RKO (cell line): ENCODE measurements around the gene RPAP3.

Source experiments
- DNase-seq: peaks from one replicate; pipeline ENCODE4 v3.0.0-alpha.2; 2016; ENCODE audit warnings: low spot score

RPAP3 gene

GRCh38 chr12:47705566-47706425, at the start of gene RPAP3:
TSS of gene RPAP3 (minus strand) at chr12:47706030. CDS start at chr12:47702840, 3,190 bp downstream.
- peak; percentile 96 for DNase-seq

- DNase-seq: no peak
These were observed 49.1 kb upstream of the RPAP3 start for GRCh38 chr12:47754881-47755280.

GRCh38 chr12:47754126-47754525, 48.3 kb upstream of the RPAP3 start:
- no peak for DNase-seq

GRCh38 chr12:47753021-47754001, 47.5 kb upstream of the RPAP3 start:
- DNase-seq: no peak

GRCh38 chr12:47752552-47752951, 46.7 kb upstream of the RPAP3 start:
- DNase-seq: no peak

- no peak for DNase-seq
These were observed 46.3 kb upstream of the RPAP3 start for GRCh38 chr12:47752121-47752520.

GRCh38 chr12:47751561-47751960, 45.7 kb upstream of the RPAP3 start:
- no peak for DNase-seq

- no peak for DNase-seq
These were observed 45.2 kb upstream of the RPAP3 start for GRCh38 chr12:47750916-47751470.

- DNase-seq: no peak
These were observed 44.5 kb upstream of the RPAP3 start for GRCh38 chr12:47750229-47750798.

- DNase-seq: no peak
These were observed 43.1 kb upstream of the RPAP3 start for GRCh38 chr12:47748899-47749298.

- no peak for DNase-seq
These were observed 42.6 kb upstream of the RPAP3 start for GRCh38 chr12:47748507-47748828.

GRCh38 chr12:47747596-47748506, 42.0 kb upstream of the RPAP3 start:
- DNase-seq: no peak

GRCh38 chr12:47747126-47747525, 41.3 kb upstream of the RPAP3 start:
- DNase-seq: no peak

- no peak for DNase-seq
These were observed 40.7 kb upstream of the RPAP3 start for GRCh38 chr12:47746523-47746922.

GRCh38 chr12:47746073-47746472, 40.2 kb upstream of the RPAP3 start:
- DNase-seq: no peak

- no peak for DNase-seq
These were observed 39.7 kb upstream of the RPAP3 start for GRCh38 chr12:47745485-47746041.

GRCh38 chr12:47744778-47745436, 39.1 kb upstream of the RPAP3 start:
- DNase-seq: no peak

- no peak for DNase-seq
These were observed 38.3 kb upstream of the RPAP3 start for GRCh38 chr12:47744005-47744651.

GRCh38 chr12:47743311-47743860, 37.6 kb upstream of the RPAP3 start:
- no peak for DNase-seq
